WERI-Rb-1 (cell line): ENCODE data around the gene CAMK4.

Experiments used
- DNase-seq: peaks from one replicate; pipeline ENCODE4 v3.0.0-alpha.2; 2020
- H3K27ac ChIP-seq: fragments of 250-450 bp; sonication (Bioruptor Pico); 2 replicates; pipeline ENCODE4 v1.5.1; 2020; ENCODE audit warnings: mild to moderate bottlenecking, moderate library complexity
- H3K27me3 ChIP-seq: fragments of 250-450 bp; sonication (Bioruptor Pico); 2 replicates; pipeline ENCODE4 v1.5.1; 2021; ENCODE audit warnings: mild to moderate bottlenecking, low read depth, moderate library complexity; ENCODE audit not compliant: insufficient read depth, severe bottlenecking
- H3K36me3 ChIP-seq: fragments of 250-450 bp; sonication (Bioruptor Pico); 2 replicates; pipeline ENCODE4 v1.5.1; 2020; ENCODE audit warnings: mild to moderate bottlenecking, moderate library complexity
- H3K4me3 ChIP-seq: 2 replicates; pipeline ENCODE4 v1.5.1; 2011; ENCODE audit warnings: low read depth, mild to moderate bottlenecking, control low read depth, low read length
- H3K9me3 ChIP-seq: fragments of 250-450 bp; sonication (Bioruptor Pico); 2 replicates; pipeline ENCODE4 v1.5.1; 2021; ENCODE audit warnings: mild to moderate bottlenecking, moderate library complexity; ENCODE audit not compliant: severe bottlenecking
- TF ChIP-seq, protein P1 (sequence below): IDR thresholded peaks from 2 replicates; pipeline ENCODE4 v1.5.1; 2011; ENCODE audit warnings: low read depth, mild to moderate bottlenecking, control low read depth, inconsistent platforms, low read length

Gene CAMK4

DNA sequence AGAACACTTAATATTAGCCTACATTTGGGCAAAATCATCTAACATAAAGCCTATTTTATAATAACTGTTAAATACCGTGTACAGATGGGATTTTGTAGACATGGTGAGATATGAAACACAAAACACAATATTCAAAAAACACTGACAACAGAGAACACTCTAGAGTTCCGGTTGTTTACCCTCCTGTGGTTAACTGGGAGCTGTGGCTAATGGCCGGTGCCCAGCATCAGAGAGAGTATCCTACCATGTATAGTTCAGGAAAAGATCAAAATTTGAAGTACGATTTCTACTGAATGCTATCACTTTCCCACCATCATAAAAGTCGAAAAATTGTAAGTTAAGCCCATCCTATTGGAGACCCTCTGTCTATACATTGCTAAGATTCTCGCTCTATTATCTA is 2.4 kb downstream of the CAMK4 start:
- no peaks in the 10 kb centered on the region for H3K36me3 ChIP-seq
- no peaks in the 10 kb centered on the region for H3K27me3 ChIP-seq
- DNase-seq: no peak
- no peak overlapping the region for H3K27ac ChIP-seq
- no peak overlapping the region for H3K4me3 ChIP-seq
- TF ChIP-seq, protein P1, sequence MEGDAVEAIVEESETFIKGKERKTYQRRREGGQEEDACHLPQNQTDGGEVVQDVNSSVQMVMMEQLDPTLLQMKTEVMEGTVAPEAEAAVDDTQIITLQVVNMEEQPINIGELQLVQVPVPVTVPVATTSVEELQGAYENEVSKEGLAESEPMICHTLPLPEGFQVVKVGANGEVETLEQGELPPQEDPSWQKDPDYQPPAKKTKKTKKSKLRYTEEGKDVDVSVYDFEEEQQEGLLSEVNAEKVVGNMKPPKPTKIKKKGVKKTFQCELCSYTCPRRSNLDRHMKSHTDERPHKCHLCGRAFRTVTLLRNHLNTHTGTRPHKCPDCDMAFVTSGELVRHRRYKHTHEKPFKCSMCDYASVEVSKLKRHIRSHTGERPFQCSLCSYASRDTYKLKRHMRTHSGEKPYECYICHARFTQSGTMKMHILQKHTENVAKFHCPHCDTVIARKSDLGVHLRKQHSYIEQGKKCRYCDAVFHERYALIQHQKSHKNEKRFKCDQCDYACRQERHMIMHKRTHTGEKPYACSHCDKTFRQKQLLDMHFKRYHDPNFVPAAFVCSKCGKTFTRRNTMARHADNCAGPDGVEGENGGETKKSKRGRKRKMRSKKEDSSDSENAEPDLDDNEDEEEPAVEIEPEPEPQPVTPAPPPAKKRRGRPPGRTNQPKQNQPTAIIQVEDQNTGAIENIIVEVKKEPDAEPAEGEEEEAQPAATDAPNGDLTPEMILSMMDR: no peak
- no peaks in the 10 kb centered on the region for H3K9me3 ChIP-seq

DNA sequence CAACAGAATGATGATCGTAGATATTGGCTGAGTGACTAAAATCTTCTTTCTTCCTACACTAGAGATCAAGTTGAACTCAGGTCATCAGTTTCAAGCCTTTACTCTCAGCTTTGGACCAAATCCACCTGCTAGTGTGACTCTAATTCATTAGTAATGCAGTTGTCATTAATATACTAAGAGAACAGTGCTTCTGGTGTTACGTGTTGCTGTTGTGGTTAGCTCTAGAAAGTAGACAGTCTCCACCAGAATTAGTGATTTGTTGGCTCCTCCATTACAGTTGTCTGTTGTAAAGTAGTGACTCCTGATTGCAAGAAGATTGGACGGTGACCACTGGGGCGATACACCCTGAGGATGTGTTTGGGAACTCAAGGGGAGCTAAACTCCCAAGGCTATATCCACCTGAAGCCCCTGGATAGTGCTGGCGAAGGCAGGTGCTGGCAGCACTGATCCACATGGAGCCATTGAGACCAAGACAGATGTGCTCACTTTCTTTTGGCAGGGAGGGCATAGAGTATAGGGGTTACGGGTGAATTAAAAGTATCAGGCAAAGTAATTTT is 3.1 kb downstream of the CAMK4 start:
- H3K9me3 ChIP-seq: no peaks in the 10 kb centered on the region
- no peak overlapping the region for H3K4me3 ChIP-seq
- TF ChIP-seq, protein P1: no peak
- no peak for DNase-seq
- H3K27me3 ChIP-seq: no peaks in the 10 kb centered on the region
- H3K27ac ChIP-seq: no peak overlapping the region
- H3K36me3 ChIP-seq: no peaks in the 10 kb centered on the region

DNA sequence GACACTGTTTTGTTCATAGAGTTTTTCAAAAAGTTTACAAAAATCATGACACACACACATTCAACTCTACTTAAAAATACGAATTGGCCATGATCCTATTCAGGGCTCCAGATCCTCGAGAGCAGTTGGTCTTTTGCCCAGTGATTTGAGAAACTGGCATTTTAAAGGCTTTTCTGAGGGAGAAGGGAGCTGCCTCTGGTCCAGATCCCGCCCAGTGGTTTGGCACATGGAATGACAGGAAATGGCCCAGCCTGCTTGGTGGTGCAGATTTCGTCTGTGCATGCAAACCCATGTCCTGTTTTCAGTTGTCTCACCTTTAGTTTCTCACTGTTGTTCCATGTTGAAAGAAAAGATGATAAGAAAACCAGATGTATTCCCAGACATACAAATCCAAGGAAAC is 3.6 kb downstream of the CAMK4 start:
- no peak for DNase-seq
- H3K36me3 ChIP-seq: no peaks in the 10 kb centered on the region
- TF ChIP-seq, protein P1: no peak
- no peak overlapping the region for H3K27ac ChIP-seq
- H3K27me3 ChIP-seq: no peaks in the 10 kb centered on the region
- no peak overlapping the region for H3K4me3 ChIP-seq
- no peaks in the 10 kb centered on the region for H3K9me3 ChIP-seq

DNA sequence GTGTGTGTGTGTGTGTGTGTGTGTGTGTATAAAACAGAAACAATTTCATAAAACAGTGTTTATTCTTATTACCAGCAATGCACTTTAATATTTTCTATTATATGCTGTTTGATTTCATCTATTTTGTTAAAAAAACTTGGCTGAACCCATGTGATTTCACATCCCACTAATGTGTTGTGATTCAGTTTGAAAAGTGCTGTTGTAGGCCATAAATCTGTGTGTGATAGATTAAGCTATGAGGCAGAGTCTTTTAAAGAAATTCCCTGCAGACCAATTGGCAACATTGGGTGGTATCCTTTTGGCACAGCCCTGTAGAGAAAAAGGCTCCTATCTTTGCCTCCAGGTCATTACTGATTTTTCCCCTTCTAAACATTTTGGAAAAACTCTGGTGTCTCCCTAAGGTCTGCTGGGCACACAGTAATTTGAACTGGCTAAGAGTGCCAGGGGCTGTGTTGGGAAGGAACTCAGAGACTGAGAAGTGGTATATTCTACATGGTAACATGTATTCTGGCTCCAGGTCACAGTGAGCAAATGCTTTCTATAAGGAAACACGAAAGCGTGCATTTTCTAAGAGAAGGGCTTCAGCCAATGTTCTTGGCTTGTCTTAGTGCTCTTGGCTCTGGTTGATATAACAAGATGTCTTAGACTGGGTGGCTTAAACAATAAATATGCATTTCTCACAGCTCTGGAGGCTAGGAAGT is 4.5 kb downstream of the CAMK4 start:
- DNase-seq: no peak
- H3K4me3 ChIP-seq: no peak overlapping the region
- no peaks in the 10 kb centered on the region for H3K27me3 ChIP-seq
- TF ChIP-seq, protein P1: no peak
- no peak overlapping the region for H3K27ac ChIP-seq
- no peaks in the 10 kb centered on the region for H3K9me3 ChIP-seq
- H3K36me3 ChIP-seq: no peaks in the 10 kb centered on the region

DNA sequence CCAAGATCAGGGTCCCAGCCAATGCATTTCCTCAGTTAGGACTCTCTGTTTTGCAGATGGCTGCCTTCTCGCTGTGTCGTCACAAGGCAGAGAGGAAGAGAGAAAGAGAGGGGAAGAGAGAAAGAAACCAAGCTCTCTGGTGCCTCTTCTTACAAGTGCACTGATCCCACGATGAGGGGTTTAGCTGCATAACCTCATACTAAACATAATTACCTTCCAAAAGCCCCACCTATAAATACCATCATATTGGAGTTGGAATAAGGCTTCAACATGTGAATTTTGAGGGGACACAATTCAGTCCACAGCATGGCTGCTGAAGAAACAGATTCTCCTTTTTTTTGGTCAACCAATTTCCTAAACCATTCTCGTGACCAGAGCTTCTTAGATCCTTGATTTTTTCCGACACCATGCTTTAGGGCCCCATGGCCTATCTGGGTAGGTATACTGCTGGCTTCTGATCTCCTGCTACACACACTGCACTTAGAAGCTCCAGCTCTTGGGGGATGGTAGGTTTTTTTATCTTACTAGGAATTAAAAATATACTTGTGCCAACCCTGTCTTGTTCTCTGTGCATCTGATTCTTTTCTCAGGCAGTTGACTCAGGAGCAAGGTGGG is 5.1 kb downstream of the CAMK4 start:
- no peak overlapping the region for H3K27ac ChIP-seq
- no peak for DNase-seq
- no peaks in the 10 kb centered on the region for H3K9me3 ChIP-seq
- no peak overlapping the region for H3K4me3 ChIP-seq
- TF ChIP-seq, protein P1: no peak
- no peaks in the 10 kb centered on the region for H3K36me3 ChIP-seq
- no peaks in the 10 kb centered on the region for H3K27me3 ChIP-seq
